HG03064 (cell line): ENCODE measurements around the gene SPRYD4.
"Not testable (repeated sequence)": the region's sequence is repeated elsewhere in the genome, so short reads cannot be mapped to it uniquely, and the experiment has no call there.

Experiments used
- ATAC-seq: cut with Tn5 transposase; IDR thresholded peaks from one replicate; pipeline ENCODE4 v1.9.1; 2021; ENCODE audit warnings: low read depth; ENCODE audit not compliant: unreplicated experiment

The SPRYD4 gene

DNA sequence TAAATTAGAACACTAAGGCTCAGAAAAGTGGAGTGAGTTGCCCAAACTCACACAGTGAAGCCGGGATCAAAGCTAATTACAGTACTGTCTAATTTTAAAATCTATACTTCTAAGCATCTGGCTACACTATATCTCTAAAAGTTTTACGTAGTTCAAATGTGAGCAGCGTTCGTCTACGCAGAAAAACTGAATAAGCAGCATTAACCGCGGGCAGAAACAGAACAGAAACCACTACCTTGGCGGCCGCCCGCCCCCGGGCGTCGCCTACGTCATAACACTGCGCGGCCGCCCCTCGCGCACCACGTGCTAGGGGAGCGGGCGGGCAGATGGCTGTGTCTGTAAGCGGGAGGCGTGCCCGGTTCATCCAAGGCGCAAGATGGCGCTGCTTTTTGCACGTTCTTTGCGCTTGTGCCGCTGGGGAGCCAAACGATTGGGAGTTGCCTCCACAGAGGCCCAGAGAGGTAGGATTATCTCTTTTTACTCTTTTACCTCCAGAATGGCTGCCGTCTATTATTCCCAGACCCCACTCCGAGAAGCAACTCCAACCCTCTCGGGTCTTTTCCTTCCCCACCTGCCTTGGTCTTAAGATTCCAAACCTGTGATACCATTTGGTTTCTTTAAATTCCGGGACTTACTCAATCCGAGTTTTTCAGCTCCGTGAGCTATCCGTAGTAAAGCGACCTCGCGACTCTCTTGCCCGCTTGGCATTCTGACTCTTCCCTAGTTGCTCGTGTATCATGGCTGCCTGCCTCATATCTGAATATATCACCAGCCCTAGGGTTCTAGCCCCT, at the start of gene SPRYD4:
Gene SPRYD4 (plus strand): TSS at position 363 of the 791 bp plus-strand sequence. CDS start 14 bp downstream, at position 377.
- ATAC-seq = peak; percentile 66

DNA sequence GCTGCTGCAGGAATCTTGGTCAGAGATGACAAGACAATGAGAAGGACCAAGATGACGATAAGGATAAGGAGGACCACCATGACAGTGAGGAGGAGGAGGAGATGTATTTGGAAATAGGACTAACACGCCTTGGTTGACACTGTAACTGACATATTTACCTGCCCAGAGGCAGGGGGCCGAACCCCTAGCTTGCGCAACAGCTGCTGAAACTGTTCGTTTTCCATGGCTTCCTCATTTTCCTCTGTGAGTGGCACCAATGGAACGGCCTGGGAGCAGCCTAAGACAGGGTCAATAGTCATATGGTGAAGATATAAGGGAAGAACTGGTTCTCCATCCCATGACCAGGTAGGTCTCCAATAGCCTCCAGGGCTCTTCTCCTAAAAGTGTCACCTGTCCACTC, 48.0 kb upstream of the SPRYD4 start:
- no peak for ATAC-seq

DNA sequence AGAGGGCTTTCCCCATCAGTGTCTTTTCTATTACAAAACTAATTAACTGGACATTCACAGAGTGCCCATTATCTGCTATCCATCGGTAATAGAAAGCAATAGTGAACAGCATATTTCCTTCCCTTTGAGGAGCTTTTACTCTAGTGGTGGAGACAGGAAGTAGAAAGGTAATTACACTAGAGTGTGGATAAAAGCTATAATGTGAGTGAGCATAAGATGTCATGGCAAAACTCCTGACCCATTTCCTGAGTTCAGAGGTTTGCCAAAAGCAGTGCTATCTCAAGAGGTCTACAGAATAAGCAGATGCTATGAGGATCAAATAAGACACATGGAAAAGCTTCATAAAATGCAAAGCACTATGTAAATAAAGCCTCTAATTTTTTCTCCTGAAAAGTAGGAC, 43.2 kb upstream of the SPRYD4 start:
- ATAC-seq = no peak

- ATAC-seq = no peak
These were observed 42.4 kb upstream of the SPRYD4 start for GRCh38 chr12:56425940-56426438.

GRCh38 chr12:56431288-56431687, 37.1 kb upstream of the SPRYD4 start:
- no peak for ATAC-seq

DNA sequence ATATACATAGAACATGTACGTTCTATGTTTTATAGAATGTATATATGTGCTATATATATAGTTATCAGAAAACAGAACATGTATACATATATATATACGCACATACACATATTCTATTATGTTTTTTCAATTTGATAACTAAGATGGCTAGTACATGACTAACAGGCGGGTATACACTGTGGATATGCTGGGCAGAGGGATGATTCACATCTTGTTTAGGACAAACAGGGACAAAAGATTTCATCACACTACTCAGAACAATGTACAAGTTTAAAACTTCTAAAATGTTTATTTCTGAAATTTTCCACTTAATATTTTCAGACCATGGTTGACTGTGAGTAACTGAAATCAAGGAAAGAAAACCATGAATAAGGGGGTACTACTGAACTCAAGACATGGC, 36.5 kb upstream of the SPRYD4 start:
- ATAC-seq = no peak

DNA sequence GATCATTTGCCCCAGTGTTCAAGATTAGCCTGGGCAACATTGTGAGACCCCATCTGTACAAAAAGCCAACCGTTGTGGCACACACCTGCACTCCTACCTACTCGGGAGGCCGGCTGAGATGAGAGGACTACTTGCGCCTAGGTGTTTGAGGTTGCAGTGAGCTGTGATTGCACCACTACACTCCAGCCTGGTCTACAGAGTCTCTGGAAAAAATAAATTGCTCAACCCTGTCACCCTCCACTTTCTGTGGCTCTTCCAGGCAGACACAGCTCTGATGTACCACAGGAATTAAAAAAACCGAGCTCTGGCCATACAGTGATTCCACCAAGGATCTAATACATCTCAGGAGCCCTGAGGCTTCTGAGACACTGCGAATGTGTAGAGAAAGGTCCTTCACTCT, 33.5 kb upstream of the SPRYD4 start:
- no peak for ATAC-seq

GRCh38 chr12:56437430-56438176, 30.8 kb upstream of the SPRYD4 start:
- no peak for ATAC-seq

- ATAC-seq = not testable (repeated sequence)
These were observed 25.2 kb upstream of the SPRYD4 start for GRCh38 chr12:56443208-56443607.

DNA sequence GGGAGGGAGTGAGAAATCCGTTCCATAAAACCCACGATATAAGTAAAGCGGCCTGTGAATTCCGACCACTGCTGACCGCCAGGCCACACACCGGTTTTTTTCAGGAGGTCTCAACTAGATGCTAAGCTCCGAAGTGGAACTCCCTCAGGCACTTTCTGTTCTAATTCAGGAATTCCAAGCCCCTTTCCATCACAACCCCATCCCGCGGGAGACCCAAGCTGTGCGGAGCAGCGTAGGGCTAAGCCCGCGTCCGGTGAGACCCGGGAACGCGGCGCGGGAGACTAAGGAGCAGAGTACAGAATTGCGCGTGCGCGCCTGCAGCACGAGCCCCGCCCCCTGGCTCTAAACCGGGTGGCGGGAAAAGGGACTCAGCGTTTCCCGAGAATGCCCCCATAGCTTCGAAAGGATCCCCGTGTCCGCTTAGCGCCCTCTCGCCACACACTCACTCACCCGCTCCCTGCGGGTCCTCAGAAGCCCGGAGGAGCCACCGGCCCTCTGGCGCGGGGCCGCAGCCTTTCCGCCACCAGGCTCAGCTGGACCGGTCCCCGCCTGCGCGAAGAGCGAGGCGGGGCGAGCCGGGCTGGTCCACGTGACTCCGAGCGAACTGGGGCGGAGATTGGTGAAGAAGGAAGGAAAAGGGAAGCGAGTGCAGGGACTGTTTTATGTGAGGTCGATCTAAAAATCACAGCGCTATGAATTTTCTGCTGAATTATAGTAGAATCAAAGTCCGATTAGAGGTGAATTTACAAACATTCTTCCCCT, 19.3 kb upstream of the SPRYD4 start, which contains the start of gene TIMELESS:
Gene TIMELESS (minus strand): TSS at position 567 of the 762 bp plus-strand sequence. CDS start 15,256 bp downstream, outside the sequence.
- peak; percentile 91 for ATAC-seq

DNA sequence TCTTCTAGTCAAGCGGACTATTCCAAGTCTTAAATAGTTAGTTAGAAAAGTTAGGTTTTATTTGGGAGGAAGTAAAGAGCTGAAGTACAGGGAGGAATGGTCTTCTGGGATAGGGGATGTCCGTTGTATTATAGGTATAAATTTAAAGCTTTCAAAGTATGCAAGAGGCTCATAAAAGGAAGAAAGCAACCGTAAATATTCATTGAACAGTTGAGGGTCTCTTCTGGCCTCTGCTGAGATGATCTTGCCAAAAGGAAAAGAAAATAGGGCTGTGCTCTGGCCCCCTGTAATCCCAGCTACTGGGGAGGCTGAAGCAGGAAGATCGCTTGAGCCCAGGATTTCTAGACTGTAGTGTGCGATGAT, 18.8 kb upstream of the SPRYD4 start:
- no peak for ATAC-seq

DNA sequence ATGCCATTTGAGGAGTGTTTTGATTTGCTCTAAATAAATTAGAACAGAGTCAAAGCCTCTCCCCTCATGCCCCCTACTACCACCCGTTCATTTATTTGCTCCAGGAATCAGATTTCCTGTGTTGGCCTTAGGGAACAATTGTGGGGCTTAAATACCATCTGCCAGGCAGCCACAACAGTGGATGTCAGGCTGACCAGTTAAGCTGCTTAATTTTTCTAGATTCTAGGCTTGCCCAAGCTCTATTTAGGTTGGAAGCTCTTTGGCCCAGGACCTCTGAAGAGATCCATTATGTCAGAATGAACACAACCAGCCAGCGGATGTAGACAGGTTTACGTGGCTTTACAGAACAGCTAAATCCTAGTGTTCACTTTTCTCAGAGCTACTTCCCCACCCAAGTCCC, 18.1 kb upstream of the SPRYD4 start:
- ATAC-seq = no peak

DNA sequence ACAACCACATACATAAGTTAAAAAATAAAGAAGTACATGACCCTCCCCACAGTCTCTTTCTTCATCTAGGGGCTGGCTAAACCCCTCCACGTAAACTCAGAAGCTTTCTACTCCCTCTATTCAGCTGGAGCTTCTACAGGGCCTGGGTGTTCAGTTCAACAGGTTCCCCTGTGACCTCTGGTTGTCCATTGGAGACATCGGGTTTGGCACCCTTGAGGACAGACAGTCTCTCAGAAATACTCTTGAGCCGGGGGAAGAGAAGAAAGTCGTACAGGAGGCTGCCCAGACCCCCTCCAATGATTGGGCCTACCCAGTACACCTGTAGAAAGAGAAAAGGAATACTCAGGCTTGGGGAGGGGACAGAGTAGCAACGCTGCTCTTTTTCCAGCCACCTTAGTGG, 17.2 kb upstream of the SPRYD4 start:
- no peak for ATAC-seq

- ATAC-seq = no peak
These were observed 13.8 kb upstream of the SPRYD4 start, which contains the start of gene MIP for GRCh38 chr12:56454557-56454956. TSS of gene MIP (minus strand) at chr12:56454657. CDS start at chr12:56454613, 44 bp downstream.

DNA sequence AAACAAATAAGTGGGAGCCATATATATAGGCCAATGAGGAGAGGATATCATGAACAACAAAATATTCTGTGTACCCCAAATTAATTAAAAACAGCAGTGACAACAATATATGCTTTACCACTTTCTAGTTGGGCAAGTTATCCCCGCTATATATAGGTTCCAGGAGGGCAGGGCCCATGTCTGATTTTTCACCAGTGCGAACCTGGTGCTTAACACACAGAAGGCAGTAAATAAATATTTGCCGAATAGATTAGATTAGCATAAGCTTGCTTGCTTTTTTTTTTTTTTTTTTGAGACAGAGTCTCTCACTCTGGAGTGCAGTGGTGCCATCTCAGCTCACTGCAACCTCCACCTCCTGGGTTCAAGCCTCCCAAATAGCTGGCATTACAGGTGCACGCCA, 10.6 kb upstream of the SPRYD4 start:
- ATAC-seq = no peak

DNA sequence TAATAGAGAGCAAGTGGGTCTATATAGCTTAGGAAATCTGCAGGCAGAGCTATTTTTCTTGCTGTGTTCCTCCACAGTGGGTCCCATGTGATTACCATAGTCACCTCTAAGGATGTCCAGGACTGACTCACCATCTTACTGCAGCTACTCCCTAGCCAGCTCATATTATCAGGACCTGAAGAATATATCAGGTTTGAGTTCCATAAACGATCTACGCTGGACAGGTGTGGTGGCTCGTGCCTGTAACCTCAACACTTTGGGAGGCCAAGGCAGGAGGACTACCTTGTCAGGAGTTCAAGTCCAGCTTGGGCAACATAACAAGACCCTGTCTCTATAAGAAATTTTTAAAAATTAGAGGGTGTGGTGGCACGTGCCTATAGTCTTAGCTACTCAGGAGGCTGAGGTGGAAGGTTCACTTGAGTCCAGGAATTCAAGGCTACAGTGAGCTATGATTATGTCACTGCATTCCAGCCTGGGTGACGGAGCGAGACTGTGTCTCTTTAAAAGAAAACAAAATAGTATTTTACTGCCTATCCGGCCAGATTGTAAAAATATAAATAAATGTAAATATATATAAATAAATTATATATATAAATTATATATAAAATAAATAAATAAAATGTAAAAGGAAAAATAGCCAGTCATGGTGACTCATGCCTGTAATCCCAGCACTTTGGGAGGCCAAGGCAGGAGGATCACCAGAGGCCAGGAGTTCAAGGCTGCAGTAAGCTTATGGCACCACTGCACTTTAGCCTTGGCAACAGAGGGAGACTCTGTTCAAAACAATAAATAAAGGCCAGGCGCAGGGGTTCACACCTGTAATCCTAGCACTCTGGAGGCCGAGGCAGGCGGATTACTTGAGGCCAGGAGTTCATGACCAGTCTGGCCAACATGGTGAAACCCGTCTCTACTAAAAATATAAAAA, 6.9 kb upstream of the SPRYD4 start:
- no peak for ATAC-seq

DNA sequence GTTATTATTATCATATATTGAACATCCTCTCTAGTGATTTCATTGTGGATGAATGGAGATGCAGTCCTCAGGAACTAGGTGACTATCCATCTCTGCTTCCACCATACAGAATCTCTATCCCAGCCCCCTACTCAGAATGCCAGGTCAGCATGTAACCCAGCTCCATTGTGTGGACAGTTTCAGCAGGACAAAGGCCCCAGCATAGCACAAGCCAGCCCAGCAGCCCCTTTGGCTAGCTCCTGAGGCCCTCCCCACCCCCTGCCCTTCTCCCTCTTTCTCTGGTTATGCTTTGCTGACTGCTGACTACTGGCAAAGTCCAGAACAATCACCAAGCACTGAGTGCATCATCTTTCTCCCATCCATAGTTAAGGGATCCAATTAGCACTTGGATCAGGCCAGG, 5.8 kb upstream of the SPRYD4 start:
- ATAC-seq = no peak

GRCh38 chr12:56469007-56469930, 891 bp downstream of the SPRYD4 start:
- no peak for ATAC-seq

DNA sequence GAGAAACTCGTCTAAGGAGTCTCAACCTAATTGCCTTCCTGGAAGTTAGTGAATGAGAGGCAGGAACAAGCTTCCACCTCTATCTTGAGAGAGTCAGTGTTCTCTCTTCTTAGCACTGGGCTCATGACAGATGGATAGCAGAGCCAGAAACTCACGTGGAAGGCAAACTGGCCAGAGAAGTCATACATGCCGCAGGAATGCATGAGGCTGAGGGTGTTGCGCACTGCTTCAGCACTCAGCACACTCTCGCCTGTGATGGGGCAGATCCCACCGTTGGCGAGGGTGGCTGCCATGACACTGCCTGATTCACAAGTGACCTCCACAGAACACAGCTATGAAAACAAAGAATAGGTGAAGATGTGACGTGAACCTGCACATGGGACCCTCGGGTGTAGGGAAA, 6.0 kb downstream of the SPRYD4 start:
- ATAC-seq = no peak
